PC-9 (cell line): ENCODE data around the gene TOMM6. TPM values are rescaled to one million over a fixed set of nuclear protein-coding genes. Genes with fewer than 3 reads are reported as not detected.

Experiments used
- BruUV-seq: library from RNA; stranded (reverse); fragments of 400-500 nt; replicated peaks from 2 replicates; lab custom pipeline; 2021; lab: Mats Ljungman, UMichigan
- CTCF ChIA-PET: fragments of 300-600 bp; sonication (Branson Sonifier 250); formaldehyde crosslinking; loops from one replicate; lab custom pipeline; 2022; ENCODE audit warnings: antibody characterized with exemption; lab: Charles Lee
- POLR2A ChIA-PET: fragments of 300-600 bp; sonication (Branson Sonifier 250); formaldehyde crosslinking; loops from one replicate; lab custom pipeline; 2022; ENCODE audit warnings: antibody characterized with exemption; ENCODE audit not compliant: unreplicated experiment; lab: Charles Lee
- DNase-seq, 2 experiments: peaks; one replicate each; pipeline versions ENCODE4 v3.0.0 to v3.0.0-alpha.2; 2015 to 2022; ENCODE audit warnings: mixed read lengths in 1 of 2
- H2AFZ ChIP-seq: fragments of 200-600 bp; sonication (generic); 2 replicates; pipeline ENCODE4 v1.8.1; 2017; ENCODE audit warnings: antibody characterized with exemption
- H3F3A ChIP-seq: fragments of 200-600 bp; sonication (generic); 2 replicates; pipeline ENCODE4 v1.8.1; 2017; ENCODE audit warnings: antibody characterized with exemption, mild to moderate bottlenecking, low read depth; ENCODE audit not compliant: insufficient read depth
- H3K27ac ChIP-seq: fragments of 200-600 bp; sonication (generic); 2 replicates; pipeline ENCODE4 v1.6.1; 2016; ENCODE audit warnings: mixed run types
- H3K27me3 ChIP-seq: fragments of 200-600 bp; sonication (generic); 2 replicates; pipeline ENCODE4 v1.6.1; 2016; ENCODE audit warnings: low read depth, mixed run types; ENCODE audit not compliant: insufficient read depth
- H3K36me3 ChIP-seq: fragments of 200-600 bp; sonication (generic); 2 replicates; pipeline ENCODE4 v1.6.1; 2016; ENCODE audit warnings: low read depth, mixed run types
- H3K4me1 ChIP-seq: fragments of 200-600 bp; sonication (generic); replicated peaks from 2 replicates; pipeline ENCODE4 v1.6.1; 2016; ENCODE audit warnings: mixed run types; ENCODE audit not compliant: insufficient read depth
- H3K4me2 ChIP-seq: fragments of 200-600 bp; sonication (generic); 2 replicates; pipeline ENCODE4 v1.6.1; 2017; ENCODE audit warnings: mixed run types
- H3K4me3 ChIP-seq: fragments of 200-600 bp; sonication (generic); 2 replicates; pipeline ENCODE4 v1.6.1; 2016; ENCODE audit warnings: mixed run types
- H3K79me2 ChIP-seq: fragments of 200-600 bp; sonication (generic); 2 replicates; pipeline ENCODE4 v1.6.1; 2017; ENCODE audit warnings: low read depth, mixed run types
- H3K9me2 ChIP-seq: fragments of 200-600 bp; sonication (generic); 2 replicates; pipeline ENCODE4 v1.8.1; 2017; ENCODE audit warnings: mild to moderate bottlenecking; ENCODE audit not compliant: insufficient read depth
- H3K9me3 ChIP-seq: fragments of 200-600 bp; sonication (generic); 2 replicates; pipeline ENCODE4 v1.8.1; 2016; ENCODE audit warnings: low read depth; ENCODE audit not compliant: insufficient read depth
- H4K20me1 ChIP-seq: fragments of 200-600 bp; sonication (generic); 2 replicates; pipeline ENCODE4 v1.8.1; 2017; ENCODE audit not compliant: insufficient read depth
- CTCF ChIP-seq: fragments of 200-600 bp; sonication (generic); conservative IDR thresholded peaks from 2 replicates; pipeline ENCODE4 v1.6.1; 2017; ENCODE audit warnings: mixed run types, antibody characterized with exemption, mild to moderate bottlenecking, moderate library complexity
- EZH2 ChIP-seq: fragments of 200-600 bp; sonication (generic); IDR thresholded peaks from 2 replicates; pipeline ENCODE4 v1.8.0; 2017; ENCODE audit warnings: antibody characterized with exemption, low read depth
- intact Hi-C: fragments of 100-400 bp; cut with micrococcal nuclease; formaldehyde crosslinking; loops from one replicate; pipeline ENCODE4 v1.10.0; 2022; ENCODE audit not compliant: unreplicated experiment
- total RNA-seq: library from RNA; stranded (reverse); gene quantifications from 2 replicates; pipeline ENCODE4 v1.2.3, GENCODE V29; 2021

The TOMM6 gene
- total RNA-seq, 1 experiment from 2014 or later, result 170 TPM

GRCh38 chr6:41813956-41814355 lies 26.5 kb downstream of the TOMM6 start:
- Histone ChIP-seq H2AFZ (no peak overlapping the region), H3K27ac (no peak overlapping the region), H3K79me2 (no peaks in the 10 kb centered on the region), H3F3A (peaks cover 4% of the 10 kb centered on the region; the same call in 1 of the 2 replicates), H3K4me2 (no peak overlapping the region), H3K27me3 (no peaks in the 10 kb centered on the region), H3K9me3 (no peaks in the 10 kb centered on the region), H3K4me3 (no peak overlapping the region), H4K20me1 (no peaks in the 10 kb centered on the region), H3K9me2 (no peaks in the 10 kb centered on the region), H3K36me3 (no peaks in the 10 kb centered on the region), H3K4me1 (no peaks in the 10 kb centered on the region)
- BruUV-seq, result no TSS peak
- ChIA-PET CTCF (interaction anchor here (0.8 kb wide), 1 partner anchor 23 kb away, joined by 3 read pairs; no protein-coding TSS in a partner anchor), POLR2A (interaction anchor here (0.7 kb wide), 1 partner anchor 29 kb away, joined by 4 read pairs; no protein-coding TSS in a partner anchor)
- no peak for DNase-seq
- intact Hi-C loops, result no loop called here
- TF ChIP-seq EZH2 (no peak), CTCF (no peak)

GRCh38 chr6:41814629-41815028 lies 27.1 kb downstream of the TOMM6 start:
- Histone ChIP-seq H3K27me3 (no peaks in the 10 kb centered on the region), H3K4me1 (no peaks in the 10 kb centered on the region), H3K9me3 (no peaks in the 10 kb centered on the region), H3F3A (peaks cover 4% of the 10 kb centered on the region; the same call in 1 of the 2 replicates), H3K36me3 (no peaks in the 10 kb centered on the region), H4K20me1 (no peaks in the 10 kb centered on the region), H2AFZ (no peak overlapping the region), H3K4me2 (no peak overlapping the region), H3K4me3 (no peak overlapping the region), H3K79me2 (no peaks in the 10 kb centered on the region), H3K9me2 (no peaks in the 10 kb centered on the region), H3K27ac (no peak overlapping the region)
- intact Hi-C loops, result no loop called here
- BruUV-seq, result no TSS peak
- CTCF ChIA-PET, result interaction anchor here (0.8 kb wide), 1 partner anchor 22 kb away, joined by 3 read pairs; no protein-coding TSS in a partner anchor
- POLR2A ChIA-PET, result no interaction called here
- no peak for TF ChIP-seq CTCF
- no peak for TF ChIP-seq EZH2
- no peak for DNase-seq

GRCh38 chr6:41815587-41815986 lies 28.1 kb downstream of the TOMM6 start:
- Histone ChIP-seq H3K4me3 (no peak overlapping the region), H3K9me3 (no peaks in the 10 kb centered on the region), H3F3A (peaks cover 4% of the 10 kb centered on the region; the same call in 1 of the 2 replicates), H3K9me2 (no peaks in the 10 kb centered on the region), H3K36me3 (no peaks in the 10 kb centered on the region), H3K79me2 (no peaks in the 10 kb centered on the region), H3K27ac (no peak overlapping the region), H2AFZ (no peak overlapping the region), H3K4me2 (no peak overlapping the region), H4K20me1 (no peaks in the 10 kb centered on the region), H3K27me3 (no peaks in the 10 kb centered on the region), H3K4me1 (no peaks in the 10 kb centered on the region)
- POLR2A ChIA-PET, result interaction anchor here (0.6 to 0.8 kb wide), 2 partner anchors 9 to 26 kb away, joined by 5 read pairs; no protein-coding TSS in a partner anchor
- intact Hi-C loops, result no loop called here
- DNase-seq, result no peak
- CTCF ChIA-PET, result interaction anchor here (0.5 kb wide), 1 partner anchor 90 kb away, joined by 3 read pairs; no protein-coding TSS in a partner anchor
- no peak for TF ChIP-seq CTCF
- no peak for TF ChIP-seq EZH2
- no TSS peak for BruUV-seq
